GM12874 (cell line): ENCODE results near the gene ANAPC2.

Experiments used
- TF ChIP-seq, protein P1 (sequence below): IDR thresholded peaks from 2 replicates; pipeline ENCODE4 v1.5.1; 2011; ENCODE audit warnings: low read depth, mild to moderate bottlenecking, control low read depth, low read length, moderate library complexity; ENCODE audit not compliant: insufficient read depth

Gene ANAPC2

DNA sequence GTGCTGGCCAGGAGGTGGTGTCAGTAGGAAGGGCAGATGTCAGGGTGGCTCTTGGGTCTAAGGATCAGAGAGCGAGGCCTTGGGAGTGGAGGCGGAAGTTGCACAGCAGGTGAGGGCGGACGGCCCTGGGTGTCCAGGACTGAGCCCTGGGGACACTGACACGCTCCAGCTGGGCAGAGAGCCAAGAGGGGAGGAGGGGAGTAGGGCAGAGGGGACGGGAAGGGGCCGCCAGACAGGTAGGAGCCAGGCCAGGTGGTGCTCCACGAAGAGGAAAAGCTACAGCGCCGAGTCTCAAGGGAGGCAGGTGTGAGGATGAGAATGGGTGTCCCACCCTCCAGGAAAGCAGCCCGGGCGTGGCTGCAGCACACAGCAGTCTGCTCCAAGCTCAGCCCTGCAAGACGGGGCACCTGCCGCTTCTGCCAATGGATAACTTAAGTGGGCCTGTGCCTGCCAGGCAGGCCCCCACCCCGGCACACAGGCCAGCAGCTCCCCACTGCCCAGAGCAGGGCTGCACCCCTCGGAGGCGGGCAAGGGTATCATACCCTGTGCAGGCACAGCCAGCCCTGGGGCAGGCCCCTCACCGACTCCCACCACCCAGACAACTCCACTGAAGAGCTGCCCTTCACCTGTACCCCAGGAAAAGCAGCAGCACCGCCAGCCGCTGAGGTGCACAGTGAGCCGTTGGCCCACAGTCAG is 7.3 kb upstream of the ANAPC2 start:
- TF ChIP-seq, protein P1, sequence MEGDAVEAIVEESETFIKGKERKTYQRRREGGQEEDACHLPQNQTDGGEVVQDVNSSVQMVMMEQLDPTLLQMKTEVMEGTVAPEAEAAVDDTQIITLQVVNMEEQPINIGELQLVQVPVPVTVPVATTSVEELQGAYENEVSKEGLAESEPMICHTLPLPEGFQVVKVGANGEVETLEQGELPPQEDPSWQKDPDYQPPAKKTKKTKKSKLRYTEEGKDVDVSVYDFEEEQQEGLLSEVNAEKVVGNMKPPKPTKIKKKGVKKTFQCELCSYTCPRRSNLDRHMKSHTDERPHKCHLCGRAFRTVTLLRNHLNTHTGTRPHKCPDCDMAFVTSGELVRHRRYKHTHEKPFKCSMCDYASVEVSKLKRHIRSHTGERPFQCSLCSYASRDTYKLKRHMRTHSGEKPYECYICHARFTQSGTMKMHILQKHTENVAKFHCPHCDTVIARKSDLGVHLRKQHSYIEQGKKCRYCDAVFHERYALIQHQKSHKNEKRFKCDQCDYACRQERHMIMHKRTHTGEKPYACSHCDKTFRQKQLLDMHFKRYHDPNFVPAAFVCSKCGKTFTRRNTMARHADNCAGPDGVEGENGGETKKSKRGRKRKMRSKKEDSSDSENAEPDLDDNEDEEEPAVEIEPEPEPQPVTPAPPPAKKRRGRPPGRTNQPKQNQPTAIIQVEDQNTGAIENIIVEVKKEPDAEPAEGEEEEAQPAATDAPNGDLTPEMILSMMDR: no peak

DNA sequence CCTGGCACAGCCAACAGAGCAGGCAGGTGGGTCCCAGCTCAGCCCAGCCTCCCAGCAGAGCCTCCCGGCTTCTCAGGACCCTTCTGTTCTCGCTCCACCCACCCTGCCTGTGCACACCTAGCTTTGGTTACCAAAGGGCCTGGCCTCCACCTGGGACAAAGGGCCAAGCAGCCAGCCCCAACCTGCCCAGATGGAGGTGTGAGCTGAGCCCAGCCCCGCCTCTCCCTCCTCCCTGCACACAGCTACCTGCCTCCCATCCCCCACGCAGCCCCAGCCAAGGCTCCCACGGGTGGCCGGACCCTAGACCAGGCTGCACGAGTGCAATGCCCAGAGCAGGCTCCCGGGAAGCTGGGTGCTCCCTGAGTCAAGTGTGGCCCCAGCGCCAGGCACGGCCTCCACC is 6.5 kb upstream of the ANAPC2 start:
- TF ChIP-seq, protein P1: no peak

DNA sequence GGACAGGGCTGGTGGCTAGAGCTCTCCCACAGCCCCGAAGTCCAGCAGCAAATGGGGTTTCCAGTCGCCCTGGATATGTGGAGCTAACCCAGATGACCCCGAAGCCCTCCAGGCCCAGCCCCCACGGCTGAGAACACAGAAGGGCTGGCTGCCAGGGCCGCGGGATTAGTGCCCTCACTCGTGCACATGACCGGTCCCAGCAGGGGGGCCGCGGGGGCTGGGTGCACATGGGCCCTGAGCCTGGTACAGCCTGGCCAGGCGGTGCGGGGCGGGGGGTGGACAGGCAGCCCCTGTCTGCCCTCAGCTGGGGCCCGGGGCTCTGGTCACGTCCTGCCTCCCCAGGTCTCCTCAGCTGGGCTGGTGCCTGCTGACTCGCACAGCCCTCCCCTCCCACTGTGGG is 6.0 kb upstream of the ANAPC2 start:
- TF ChIP-seq, protein P1: no peak

GRCh38 chr9:137193771-137194170 is 5.4 kb upstream of the ANAPC2 start:
- TF ChIP-seq, protein P1: no peak

DNA sequence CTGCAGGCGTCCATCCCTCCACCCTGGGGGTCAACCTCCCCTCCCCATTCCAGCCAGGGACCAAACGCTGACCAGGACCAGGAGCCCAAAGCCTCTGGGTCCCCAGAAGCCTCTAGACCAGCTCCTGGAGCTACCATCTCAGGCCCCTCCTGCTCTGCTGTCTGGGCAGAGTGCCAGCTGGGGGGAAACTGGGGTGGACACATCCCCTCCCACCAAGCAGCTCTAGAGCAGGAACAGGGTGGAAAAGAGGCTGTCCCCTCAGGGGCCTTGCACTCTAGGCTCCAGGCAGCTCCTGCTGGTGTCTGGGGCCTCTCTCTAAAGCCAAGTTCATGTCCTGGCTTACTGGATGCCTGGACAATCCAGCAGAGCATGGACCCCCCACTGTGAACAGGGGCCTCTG is 4.5 kb upstream of the ANAPC2 start:
- TF ChIP-seq, protein P1: no peak

DNA sequence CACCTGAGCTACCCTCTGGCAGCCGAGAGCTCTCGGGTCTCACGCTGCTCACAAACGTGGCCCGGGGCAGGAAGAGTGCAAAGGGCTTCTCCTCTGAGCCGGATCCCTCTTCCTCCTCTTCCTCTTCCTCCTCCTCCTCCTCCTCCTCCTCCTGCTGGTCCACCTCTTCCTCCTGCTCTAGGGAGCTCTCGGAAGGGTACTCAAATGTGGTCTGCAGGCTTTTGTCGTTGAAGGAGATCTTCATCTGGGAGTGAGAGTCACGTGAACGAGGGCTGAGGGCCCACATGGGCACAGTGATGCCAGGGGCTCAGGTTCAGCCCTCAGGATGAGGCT is 4.1 kb upstream of the ANAPC2 start:
- TF ChIP-seq, protein P1: no peak

- TF ChIP-seq, protein P1: no peak
Measured at GRCh38 chr9:137191691-137192447, 3.5 kb upstream of the ANAPC2 start.
